Measurements from ENCODE around the gene ZNF614. TPM values are rescaled to one million over a fixed set of nuclear protein-coding genes. Genes with fewer than 3 reads are reported as not detected.

Gene ZNF614
- total and polyA plus RNA-seq, 2 of the 13 experiments (the other 11 are each of a cell fraction or from before 2014, with no cell fraction given), result 13.0 to 22.8 TPM

- TF ChIP-seq FOXA1 (IDR thresholded peaks at IDR 0.05) (no peak), FOXA1 (CRISPR knock-in tag; IDR thresholded peaks at IDR 0.05) (no peak), ZBTB25 (CRISPR knock-in tag; IDR thresholded peaks at IDR 0.05) (no peak; the same call in none of the 2 replicates), IRF2 (CRISPR knock-in tag; IDR thresholded peaks at IDR 0.05) (peak; percentile 100), ZMYM4 (CRISPR knock-in tag; IDR thresholded peaks at IDR 0.05) (peak; percentile 94), ZNF530 (CRISPR knock-in tag; IDR thresholded peaks at IDR 0.05; ENCODE audit: low read depth) (no peak), SIX4 (CRISPR knock-in tag; IDR thresholded peaks at IDR 0.05) (peak; percentile 63; the same call in 1 of the 2 replicates), MIER2 (CRISPR knock-in tag; IDR thresholded peaks at IDR 0.05) (peak; percentile 80), SAP130 (CRISPR knock-in tag; IDR thresholded peaks at IDR 0.05; ENCODE audit: low read depth) (peak; percentile 99), MTA3 (CRISPR knock-in tag; IDR thresholded peaks at IDR 0.05) (no peak), CEBPB (IDR thresholded peaks at IDR 0.05; ENCODE audit: borderline replicate concordance, low read depth, low read length) (no peak), THAP8 (CRISPR knock-in tag; IDR thresholded peaks at IDR 0.05; ENCODE audit: borderline replicate concordance) (no peak), RBM22 (optimal IDR thresholded peaks at IDR 0.05; ENCODE audit: low read length) (no peak), HHEX (CRISPR knock-in tag; IDR thresholded peaks at IDR 0.05) (no peak), ISL2 (CRISPR knock-in tag; IDR thresholded peaks at IDR 0.05) (0 out of 2 replicates have a peak, but pooled peaks have one; percentile 28), KAT8 (CRISPR knock-in tag; IDR thresholded peaks at IDR 0.05) (peak; percentile 99), KMT2B (CRISPR knock-in tag; IDR thresholded peaks at IDR 0.05) (peak; percentile 95), ZNF75D (CRISPR knock-in tag; IDR thresholded peaks at IDR 0.05; ENCODE audit: borderline replicate concordance) (no peak), TBL1XR1 (IDR thresholded peaks at IDR 0.05; ENCODE audit: borderline replicate concordance, low read length, partially characterized antibody) (no peak), SALL1 (CRISPR knock-in tag; IDR thresholded peaks at IDR 0.05) (peak; percentile 80), NR3C1 (CRISPR knock-in tag; IDR thresholded peaks at IDR 0.05) (no peak)
- TF ChIP-seq, protein P1, sequence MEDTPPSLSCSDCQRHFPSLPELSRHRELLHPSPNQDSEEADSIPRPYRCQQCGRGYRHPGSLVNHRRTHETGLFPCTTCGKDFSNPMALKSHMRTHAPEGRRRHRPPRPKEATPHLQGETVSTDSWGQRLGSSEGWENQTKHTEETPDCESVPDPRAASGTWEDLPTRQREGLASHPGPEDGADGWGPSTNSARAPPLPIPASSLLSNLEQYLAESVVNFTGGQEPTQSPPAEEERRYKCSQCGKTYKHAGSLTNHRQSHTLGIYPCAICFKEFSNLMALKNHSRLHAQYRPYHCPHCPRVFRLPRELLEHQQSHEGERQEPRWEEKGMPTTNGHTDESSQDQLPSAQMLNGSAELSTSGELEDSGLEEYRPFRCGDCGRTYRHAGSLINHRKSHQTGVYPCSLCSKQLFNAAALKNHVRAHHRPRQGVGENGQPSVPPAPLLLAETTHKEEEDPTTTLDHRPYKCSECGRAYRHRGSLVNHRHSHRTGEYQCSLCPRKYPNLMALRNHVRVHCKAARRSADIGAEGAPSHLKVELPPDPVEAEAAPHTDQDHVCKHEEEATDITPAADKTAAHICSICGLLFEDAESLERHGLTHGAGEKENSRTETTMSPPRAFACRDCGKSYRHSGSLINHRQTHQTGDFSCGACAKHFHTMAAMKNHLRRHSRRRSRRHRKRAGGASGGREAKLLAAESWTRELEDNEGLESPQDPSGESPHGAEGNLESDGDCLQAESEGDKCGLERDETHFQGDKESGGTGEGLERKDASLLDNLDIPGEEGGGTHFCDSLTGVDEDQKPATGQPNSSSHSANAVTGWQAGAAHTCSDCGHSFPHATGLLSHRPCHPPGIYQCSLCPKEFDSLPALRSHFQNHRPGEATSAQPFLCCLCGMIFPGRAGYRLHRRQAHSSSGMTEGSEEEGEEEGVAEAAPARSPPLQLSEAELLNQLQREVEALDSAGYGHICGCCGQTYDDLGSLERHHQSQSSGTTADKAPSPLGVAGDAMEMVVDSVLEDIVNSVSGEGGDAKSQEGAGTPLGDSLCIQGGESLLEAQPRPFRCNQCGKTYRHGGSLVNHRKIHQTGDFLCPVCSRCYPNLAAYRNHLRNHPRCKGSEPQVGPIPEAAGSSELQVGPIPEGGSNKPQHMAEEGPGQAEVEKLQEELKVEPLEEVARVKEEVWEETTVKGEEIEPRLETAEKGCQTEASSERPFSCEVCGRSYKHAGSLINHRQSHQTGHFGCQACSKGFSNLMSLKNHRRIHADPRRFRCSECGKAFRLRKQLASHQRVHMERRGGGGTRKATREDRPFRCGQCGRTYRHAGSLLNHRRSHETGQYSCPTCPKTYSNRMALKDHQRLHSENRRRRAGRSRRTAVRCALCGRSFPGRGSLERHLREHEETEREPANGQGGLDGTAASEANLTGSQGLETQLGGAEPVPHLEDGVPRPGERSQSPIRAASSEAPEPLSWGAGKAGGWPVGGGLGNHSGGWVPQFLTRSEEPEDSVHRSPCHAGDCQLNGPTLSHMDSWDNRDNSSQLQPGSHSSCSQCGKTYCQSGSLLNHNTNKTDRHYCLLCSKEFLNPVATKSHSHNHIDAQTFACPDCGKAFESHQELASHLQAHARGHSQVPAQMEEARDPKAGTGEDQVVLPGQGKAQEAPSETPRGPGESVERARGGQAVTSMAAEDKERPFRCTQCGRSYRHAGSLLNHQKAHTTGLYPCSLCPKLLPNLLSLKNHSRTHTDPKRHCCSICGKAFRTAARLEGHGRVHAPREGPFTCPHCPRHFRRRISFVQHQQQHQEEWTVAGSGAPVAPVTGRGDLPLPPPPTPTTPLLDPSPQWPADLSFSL (CRISPR knock-in tag; IDR thresholded peaks at IDR 0.05), result no peak
These were observed 41.6 kb downstream of the ZNF614 start, which contains the start of gene ZNF350 (continued) for GRCh38 chr19:51986309-51987291.

Measured in HepG2 (cell line).